Measurements from ENCODE around the gene GOSR1.
"Not testable (repeated sequence)": the region's sequence is repeated elsewhere in the genome, so short reads cannot be mapped to it uniquely, and the experiment has no call there.

The GOSR1 gene

DNA sequence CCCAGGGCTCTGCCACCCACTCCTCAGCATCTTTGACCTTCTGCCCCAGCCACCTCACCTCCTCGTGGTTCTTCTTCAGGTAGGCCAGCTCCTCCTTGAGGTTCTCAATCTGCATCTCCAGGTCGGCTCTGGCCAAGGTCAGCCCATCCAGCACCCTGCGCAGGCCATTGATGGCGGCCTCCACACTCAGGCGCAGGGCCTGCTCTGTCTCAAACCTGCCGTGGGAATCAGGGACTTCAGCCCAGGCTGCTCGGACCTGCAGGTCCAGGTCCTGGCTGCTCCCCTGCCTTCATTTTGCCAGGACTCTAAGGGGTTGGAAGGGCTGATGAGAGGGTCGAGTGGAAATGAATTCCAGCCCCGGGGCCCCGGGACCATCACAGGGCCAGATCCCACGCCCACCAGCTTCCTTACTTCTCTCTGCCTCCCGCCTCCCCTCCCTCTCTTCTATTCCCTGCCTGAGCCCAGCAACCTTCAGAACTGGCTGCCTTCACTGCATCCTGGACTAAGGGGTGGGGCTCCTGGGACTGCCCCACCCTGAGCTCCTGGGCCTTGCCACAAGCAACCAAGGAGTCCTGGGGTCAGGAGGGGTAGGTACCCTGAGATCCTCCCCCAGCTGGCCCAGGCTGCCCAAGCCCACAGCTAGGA is 92.4 kb downstream of the GOSR1 start:
- DNase-seq; in situ Hi-C loops (cut with MboI; ENCODE audit: low pct_unique_long_range_greater_than_20kb, low sequenced_read_pairs): not testable (repeated sequence)

DNA sequence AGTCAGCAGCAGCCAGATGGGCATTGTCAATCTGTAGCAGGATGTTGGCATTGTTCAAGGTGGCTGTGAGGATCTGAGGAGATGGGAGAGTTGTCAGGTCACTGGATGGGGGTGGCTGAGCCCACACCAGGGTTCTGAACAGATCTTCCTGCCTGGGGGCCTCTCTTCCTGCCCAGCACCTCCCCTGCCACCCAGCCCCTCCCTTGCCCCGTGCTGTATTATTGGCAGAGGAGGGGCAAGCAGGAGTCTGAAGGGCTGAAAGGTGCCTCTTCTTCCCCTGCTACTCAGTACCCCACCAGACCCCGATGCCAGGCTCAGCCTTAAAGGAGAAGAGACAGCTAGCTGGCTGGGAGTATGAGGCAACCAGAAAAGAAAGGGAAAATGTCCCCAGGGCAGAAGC is 93.0 kb downstream of the GOSR1 start:
- in situ Hi-C loops (cut with MboI; ENCODE audit: low pct_unique_long_range_greater_than_20kb, low sequenced_read_pairs) = no loop called here

DNA sequence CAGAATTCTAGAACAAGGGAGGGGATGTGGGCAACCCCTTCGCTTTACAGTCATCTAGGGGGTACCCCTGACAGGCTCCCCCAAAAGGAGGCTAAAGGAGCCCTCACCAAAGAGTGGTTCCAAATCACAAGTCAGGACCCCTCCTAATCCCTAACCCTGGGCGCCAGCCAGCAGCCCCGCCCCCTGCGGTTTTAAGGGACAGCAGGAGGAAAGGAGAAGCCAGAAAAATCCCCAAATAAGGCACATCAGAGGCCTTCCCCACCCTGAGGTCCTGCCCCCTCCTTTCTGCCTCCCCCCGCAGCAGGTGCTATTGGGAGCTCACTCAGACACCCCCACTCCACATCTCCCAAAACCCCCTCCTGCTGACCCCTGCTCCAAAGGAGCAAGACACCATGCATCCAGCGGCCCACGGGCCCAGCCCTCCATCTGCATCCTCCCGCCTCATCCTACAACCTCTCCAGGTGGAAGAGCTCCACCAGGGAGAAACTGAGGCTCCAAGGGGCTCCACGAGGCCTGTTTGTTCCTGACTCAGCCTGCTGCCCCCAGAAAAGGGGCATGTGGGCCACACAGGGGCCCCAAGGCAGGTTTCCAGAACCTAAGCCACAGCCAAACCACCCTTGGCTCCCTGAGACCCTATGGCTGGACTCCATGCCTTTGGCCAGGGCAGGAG is 93.5 kb downstream of the GOSR1 start:
- in situ Hi-C loops (cut with MboI; ENCODE audit: low pct_unique_long_range_greater_than_20kb, low sequenced_read_pairs) = no loop called here
- DNase-seq = peak; percentile 30

More for the DNA sequence above, 93.0 kb downstream of the GOSR1 start:
- DNase-seq = peak; percentile 15

DNA sequence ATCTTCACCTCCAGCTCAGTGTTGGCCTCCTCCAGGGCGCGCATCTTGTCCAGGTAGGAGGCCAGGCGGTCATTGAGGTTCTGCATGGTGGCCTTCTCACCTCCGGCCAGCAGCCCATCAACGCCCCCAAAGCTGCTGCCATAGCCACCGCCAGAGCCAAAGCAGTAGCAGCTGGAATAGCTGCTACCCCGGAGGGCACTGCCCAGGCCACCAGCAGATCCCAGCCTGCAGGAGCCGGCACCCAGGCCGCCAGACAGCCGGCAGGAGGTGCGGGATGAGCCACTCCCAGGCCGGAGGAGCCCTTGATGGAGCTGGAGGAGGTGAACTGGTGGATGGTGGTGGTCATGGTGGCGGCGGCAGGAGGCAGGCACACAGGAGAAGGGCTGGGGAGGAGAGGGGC is 94.2 kb downstream of the GOSR1 start:
- in situ Hi-C loops (cut with MboI; ENCODE audit: low pct_unique_long_range_greater_than_20kb, low sequenced_read_pairs); DNase-seq: not testable (repeated sequence)

DNA sequence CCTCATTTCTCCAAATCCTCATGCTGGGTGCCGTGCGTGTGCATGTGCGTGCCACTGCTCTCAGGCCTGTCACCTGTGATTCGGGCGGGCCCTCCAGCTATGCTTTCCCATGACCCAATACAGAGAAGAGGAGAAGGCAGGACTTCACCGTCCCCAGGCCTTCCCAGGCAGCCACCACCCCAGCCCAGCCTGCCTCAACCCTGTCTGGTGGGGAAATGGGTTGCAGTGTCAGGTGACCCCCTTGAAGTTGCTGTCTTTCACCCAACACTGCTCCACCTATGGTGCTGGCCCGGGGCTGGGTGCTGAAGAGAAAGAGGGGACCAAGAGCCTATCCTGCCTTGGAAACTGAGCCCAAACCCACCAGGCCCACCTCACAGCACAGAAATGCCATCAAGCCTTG is 94.7 kb downstream of the GOSR1 start:
- DNase-seq = no peak
- in situ Hi-C loops (cut with MboI; ENCODE audit: low pct_unique_long_range_greater_than_20kb, low sequenced_read_pairs) = no loop called here

DNA sequence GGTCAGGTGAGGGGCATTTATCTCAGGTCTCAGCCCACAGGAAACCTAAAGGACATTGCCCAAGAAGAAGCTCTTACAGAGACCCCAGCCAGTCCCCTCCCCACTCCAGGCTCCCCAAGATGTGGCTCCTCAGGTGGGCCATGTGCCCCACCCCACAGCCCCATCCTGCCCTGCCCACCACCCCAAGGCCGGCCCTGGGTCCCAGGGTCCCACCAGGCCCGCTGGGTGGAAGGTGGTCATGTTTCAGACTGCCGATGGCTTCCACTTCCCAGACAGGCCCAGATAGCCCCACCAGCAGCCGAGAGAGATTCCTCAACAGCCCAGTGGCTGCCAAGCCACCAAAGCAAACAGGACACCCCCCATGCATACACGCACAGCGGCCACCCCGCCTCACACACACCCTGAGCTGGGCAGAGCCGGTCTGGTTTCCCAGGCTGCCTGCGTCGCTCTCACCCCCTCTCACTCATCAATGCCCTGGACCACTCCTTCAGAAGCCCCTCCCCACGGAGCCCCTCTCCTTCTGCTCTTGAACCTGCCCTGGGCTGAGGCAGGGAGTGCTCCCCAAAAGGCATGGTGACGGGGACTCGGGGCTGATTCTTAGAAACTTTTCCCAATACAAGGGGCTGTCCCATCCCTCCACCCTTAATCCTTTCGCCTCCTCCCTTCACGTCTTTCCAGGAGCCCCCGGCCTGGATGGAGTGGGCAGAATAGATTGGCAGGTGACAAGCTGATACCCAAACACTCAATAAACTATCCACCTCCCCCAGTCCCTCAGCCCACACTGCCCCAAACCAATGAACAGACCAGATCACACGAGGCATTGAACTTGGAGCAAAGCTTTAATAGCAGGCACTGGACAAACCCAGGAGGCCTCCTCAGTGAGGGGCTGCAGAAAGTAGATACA is 95.7 kb downstream of the GOSR1 start:
- DNase-seq; in situ Hi-C loops (cut with MboI; ENCODE audit: low pct_unique_long_range_greater_than_20kb, low sequenced_read_pairs): not testable (repeated sequence)

DNA sequence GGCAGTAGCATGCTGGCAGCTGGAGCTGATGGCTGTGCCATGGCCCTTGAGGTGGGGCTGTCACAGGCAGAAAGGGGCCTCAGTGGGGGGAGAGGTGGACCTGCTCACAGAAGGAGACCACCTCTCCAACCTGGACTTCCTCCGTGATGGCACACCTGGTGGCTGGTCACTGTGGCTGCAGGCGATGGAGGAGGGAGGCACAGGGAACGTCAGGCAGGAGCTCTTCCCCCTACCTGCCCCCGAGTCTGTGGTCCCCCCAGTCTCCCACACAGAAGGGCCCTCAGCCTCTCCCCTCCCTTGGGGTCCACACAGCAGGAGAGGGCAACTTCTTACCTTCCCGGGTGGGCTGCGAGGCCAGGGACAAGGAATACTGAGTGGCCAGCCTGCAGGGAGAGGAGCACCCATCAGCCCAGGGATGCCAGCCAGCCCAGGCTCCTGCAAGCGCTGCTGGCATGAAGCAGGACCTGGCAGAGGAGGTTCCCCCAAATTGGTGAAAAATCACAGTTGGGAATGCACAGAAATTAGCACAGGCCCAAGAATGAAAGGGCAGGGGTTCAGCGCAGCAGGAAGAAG is 96.5 kb downstream of the GOSR1 start:
- in situ Hi-C loops (cut with MboI; ENCODE audit: low pct_unique_long_range_greater_than_20kb, low sequenced_read_pairs) = no loop called here
- DNase-seq = no peak

DNA sequence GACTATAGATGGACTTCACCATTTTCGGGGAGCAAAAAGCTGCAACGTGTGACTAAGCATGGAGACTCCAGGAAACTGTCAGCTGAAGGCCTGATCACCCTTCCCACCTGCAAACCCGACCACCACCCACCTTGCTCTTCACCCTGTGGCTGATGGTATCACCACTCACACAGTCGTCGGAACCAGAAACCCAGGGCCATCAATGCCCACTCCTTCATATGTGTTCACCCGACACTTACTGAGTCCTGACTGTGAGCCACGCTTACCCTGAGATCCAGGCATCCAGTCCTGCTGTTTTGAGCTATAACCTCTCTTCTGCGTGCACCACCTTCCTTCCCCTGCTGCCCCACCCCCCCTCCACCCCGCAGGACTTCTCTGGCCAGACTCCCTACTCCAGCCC is 97.1 kb downstream of the GOSR1 start:
- DNase-seq; in situ Hi-C loops (cut with MboI; ENCODE audit: low pct_unique_long_range_greater_than_20kb, low sequenced_read_pairs): not testable (repeated sequence)

DNA sequence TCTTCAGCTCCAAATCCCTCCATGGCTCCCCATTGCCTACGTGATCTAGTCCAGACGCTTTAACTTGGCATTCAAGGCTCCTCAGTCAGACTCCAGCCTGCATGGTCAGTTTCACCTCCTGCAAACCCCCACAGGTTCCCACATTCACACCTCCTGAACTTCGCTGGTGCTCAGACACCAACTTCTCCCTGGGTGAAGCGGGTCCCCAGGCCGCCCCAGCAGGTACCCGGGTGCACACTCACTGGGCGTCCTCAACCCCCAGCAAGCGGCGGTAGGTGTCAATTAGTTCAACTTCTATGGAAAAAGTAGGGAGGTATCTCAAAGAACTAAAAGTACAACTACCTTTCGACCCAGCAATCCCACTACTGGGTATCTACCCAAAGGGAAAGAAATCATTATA is 97.6 kb downstream of the GOSR1 start:
- DNase-seq; in situ Hi-C loops (cut with MboI; ENCODE audit: low pct_unique_long_range_greater_than_20kb, low sequenced_read_pairs): not testable (repeated sequence)

DNA sequence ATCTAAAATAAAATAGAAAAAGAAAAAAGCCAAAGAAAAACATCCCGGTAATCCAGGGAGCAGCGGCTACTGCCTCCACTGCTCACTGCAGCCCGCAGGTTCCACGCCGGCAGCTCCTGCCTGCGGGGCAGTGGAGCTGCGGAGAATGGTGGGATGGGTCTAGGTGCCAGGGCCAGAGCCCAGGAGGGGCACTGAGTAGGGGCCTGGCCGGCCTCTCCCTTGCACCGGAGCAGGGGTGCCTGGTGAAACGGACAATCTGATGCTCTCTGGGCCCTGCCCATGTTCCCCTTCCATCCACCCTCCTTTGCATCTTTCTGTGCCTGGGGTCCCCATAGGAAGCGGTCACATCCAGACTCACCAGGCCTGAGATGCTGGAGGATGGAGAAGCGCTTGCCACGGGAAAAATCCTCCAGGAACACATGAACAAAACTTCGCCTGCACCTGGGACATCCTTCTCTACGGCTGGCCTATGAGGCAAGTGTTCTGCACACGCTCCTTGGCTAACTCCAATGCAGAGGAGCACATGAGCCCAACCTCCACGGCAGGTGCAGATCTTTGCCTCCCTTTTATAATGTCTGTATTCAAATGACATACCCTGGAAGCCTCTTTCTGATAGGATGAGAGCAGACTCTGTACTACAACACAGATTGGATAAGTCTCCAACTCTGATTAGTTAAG is 98.6 kb downstream of the GOSR1 start:
- DNase-seq; in situ Hi-C loops (cut with MboI; ENCODE audit: low pct_unique_long_range_greater_than_20kb, low sequenced_read_pairs): not testable (repeated sequence)

DNA sequence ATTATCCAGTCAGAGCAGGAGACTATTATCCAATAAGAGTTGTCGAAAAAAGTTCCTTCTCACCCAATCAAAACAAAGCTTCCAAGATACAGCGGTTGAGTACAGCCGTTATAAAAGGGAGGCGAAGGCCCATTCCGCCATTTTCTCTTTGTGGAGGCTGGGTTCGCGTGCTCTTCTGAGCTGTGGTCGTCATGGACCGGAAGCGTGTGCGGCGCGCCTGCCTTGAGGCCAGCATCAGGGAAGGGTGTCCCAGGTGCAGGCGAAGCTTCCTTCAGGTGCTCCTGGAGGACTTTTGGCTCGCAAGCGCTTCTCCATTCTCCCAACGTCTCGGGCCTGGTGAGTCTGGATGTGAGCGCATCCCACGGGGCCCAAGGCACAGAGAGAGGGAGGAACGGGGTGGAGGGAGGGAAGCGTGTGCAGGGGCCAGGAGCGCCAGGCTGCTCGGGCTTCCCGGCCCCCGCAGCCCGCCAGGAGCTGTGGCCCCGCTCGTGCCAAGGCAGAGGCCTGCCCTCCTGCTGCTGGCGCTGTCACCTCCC is 99.2 kb downstream of the GOSR1 start:
- DNase-seq = no peak
- in situ Hi-C loops (cut with MboI; ENCODE audit: low pct_unique_long_range_greater_than_20kb, low sequenced_read_pairs) = no loop called here

All from KBM-7 (cell line).